ENCODE data around the gene ASF1B. TPM values are rescaled to one million over a fixed set of nuclear protein-coding genes. Genes with fewer than 3 reads are reported as not detected.

ASF1B gene
- 9.4 and 43.2 TPM in 2 replicates for total RNA-seq

DNA sequence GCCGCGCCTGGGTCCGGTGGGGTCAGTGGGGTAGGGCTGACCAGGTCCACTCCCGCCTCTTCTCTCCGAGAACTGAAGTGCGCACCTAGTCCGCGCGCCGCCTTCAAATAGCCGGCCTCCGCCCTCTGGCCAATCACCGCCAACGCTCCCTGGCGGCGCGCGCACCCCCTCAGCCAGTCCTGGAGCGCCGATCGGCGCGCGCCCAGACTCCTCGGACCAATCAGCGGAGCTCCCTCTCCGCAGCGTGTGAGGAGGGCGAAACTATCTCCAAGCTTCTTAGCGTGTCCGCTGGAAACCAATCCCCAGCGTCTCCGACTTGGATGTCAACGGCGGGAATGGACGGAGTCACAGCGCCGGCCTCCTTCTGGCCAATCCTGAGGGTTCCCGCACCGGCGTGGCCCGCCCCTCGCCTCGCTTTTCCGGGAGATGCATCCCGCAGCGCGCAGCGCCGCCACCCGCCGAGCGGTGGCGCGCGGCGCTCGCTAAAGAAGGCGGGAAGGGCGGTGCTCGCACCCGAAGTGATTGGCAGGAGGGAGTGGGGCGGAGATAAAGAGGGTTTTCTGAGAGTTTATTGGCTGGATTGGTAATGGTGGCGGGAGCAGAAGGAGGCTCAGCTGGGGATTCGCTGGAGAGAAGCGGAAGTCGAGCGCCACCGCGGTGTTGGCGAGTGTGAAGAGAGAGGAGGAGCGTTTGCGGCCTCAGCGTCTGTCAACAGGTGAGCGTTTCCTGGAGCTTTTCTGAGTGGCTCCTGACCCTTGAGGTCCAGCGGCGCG, at the start of gene ASF1B:
Gene ASF1B, minus strand, starts transcription at position 81 of the 773 bp plus-strand sequence. CDS start 133 bp downstream, outside the sequence.

DNA sequence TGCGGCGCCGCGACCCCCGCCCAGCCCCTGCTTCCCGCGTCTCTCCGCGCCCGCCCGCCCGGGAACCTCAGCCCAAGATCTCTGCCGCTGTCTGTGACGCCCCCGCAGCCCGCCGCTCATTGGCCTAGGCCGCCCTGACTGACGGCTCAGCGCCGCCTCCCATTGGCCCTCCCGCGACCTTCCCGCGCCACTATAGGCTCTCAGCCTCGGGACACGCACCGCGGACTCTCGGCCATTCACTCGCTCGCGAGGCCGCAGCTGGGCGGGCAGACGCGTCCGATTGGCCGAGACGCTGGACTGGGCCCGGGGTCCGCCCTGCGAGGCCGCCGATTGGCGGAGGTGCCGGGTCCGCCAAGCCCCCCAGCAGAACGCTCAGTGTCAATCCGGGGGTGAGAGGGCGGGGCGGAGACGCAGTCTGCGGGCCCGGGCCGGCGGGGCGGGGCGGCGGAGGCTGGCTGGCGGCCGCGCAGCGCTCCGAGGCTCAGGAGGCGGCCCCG, 18.7 kb downstream of the ASF1B start, which contains the start of gene PRKACA:
Gene PRKACA, minus strand, starts transcription at position 95 of the 497 bp plus-strand sequence. CDS start 215 bp downstream, outside the sequence.

DNA sequence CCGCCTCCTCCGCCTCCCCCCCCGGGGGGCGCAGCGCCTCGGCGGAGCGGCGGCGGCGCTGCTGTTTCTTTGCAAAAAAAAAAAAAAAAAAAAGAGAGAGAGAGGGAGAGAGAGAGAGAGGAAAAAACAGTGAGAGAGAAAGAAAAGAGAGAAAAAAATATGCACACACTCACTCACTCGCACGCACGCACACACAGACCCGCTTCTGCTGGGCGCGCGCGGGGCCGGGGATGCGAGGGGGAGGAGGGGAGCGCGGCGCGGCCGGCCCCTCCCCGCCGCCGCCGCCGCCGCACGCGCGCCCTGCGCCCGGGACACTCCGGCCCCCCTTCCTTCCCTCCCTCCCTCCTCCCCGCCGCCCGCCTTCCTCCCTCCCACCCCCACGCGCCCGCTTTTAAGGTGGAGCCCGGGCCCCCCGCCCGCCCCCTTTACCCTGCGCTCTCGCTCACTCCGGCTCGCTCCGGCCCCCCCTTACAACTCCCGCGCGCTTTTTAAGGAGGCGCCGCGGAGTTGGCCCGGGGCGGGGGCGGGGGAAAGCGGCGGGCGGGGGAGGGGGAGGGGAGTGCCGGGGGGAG, 45.8 kb downstream of the ASF1B start, which contains the start of gene SAMD1:
Gene SAMD1, minus strand, starts transcription at position 243 of the 572 bp plus-strand sequence.

DNA sequence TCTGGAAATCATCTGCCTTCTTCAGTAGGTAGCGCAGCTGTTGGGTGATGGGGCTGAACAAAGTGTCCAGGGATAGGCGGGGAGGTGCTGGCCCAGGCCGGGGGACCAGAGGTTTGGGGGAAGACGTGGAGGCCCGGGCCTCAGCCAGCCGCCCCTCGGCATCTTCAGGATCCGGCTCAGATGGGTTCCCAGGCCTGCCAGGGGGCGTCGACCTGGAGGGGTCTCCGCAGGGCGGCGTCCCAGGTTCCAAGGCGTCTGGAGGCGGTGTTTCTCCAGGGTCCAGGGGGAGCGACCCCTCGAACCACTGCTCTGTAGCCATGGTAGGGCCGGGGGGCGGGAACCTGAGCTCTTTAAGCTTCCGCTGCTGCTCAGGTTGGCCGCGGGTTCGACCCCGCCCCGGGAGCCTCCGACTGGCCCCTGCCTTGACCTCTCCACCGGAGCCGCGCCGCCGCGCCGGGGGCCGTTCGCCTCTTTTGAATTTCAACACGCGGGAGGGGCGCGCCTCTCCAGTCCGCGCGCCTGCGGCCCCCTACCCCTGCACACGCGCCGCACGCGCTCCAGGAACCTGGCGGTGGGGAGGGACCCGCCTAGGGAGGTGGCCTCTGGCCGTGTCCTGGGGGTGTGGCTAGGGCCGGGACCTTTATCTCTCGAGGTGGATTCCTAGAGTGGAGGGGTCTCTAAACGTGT, 50.9 kb downstream of the ASF1B start, which contains the start of gene C19orf67:
Gene C19orf67, minus strand, starts transcription at position 475 of the 687 bp plus-strand sequence. Its CDS starts 156 bp downstream, at position 319.

DNA sequence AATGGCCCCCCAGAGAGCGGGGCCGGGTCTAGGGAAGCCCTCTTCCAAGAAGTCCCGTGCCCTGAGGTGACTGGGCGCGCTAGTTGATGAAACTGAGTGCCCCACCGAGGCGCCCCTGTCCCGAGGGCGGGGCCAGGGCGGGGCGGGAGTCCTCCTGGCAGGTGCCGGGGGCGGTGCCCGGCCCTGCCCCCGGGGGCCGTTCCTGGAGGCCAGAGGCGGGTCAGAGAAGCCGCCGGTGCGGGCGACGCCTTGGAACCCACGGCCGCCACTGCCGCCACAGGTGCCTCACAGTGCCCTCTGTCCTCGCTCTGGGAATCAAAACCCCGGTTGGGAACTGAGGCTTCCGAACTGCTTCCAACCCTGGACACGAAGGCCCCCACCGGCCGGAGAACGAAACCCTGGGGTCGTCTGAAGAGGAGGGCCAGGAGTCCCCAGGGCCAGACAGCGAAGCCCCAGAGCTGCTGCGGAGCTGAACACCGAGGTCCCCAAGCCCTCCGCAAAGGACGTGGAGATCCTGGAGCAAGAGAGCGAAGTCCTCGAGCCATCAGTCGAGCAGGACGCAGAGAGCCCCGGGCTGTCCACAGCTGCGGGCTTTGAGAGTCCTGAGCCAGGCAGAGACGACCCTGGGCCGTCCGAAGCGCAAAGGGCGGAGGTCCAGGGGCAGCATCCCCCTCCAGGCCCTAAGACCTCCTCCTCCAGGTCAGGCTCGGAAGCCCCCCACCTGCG, 63.7 kb downstream of the ASF1B start, which contains the start of gene MISP3:
Gene MISP3, plus strand, starts transcription at position 252 of the 726 bp plus-strand sequence. CDS start 524 bp downstream, outside the sequence.

Other genes starting within 250 kb of the ASF1B start
- 0.04 TPM in 1 of 2 replicates, not detected in the other for gene BRME1, start 230.5 kb downstream of the ASF1B start, total RNA-seq
- 19.5 and 24.7 TPM in 2 replicates for gene CC2D1A, start 230.4 kb downstream of the ASF1B start, total RNA-seq
- 0.16 and 0.23 TPM in 2 replicates for gene PODNL1, start 198.2 kb downstream of the ASF1B start, total RNA-seq
- 29.4 and 34.6 TPM in 2 replicates for gene DCAF15, start 184.1 kb downstream of the ASF1B start, total RNA-seq
- 2.6 and 2.8 TPM in 2 replicates for gene RFX1, start 130.3 kb downstream of the ASF1B start, total RNA-seq
- gene RLN3, start 108.4 kb downstream of the ASF1B start, total RNA-seq = not detected in 2 replicates
- 7.1 and 9.0 TPM in 2 replicates for gene IL27RA, start 104.8 kb downstream of the ASF1B start, total RNA-seq
- not detected in 2 replicates for gene PALM3, start 74.5 kb downstream of the ASF1B start, total RNA-seq
- 0.08 and 1.5 TPM in 2 replicates for gene MISP3, start 63.8 kb downstream of the ASF1B start, total RNA-seq
- not detected in 2 replicates for gene C19orf67, start 50.8 kb downstream of the ASF1B start, total RNA-seq
- gene SAMD1, start 45.8 kb downstream of the ASF1B start, total RNA-seq = 24.2 and 25.8 TPM in 2 replicates
- 32.6 and 36.2 TPM in 2 replicates for gene PRKACA, start 18.8 kb downstream of the ASF1B start, total RNA-seq
- gene ADGRL1, start 69.6 kb upstream of the ASF1B start, total RNA-seq = 1.2 and 2.3 TPM in 2 replicates
- gene ADGRE5, start 244.9 kb upstream of the ASF1B start, total RNA-seq = 2.7 and 8.9 TPM in 2 replicates